ENCODE measurements around the gene IL4R. TPM values are rescaled to one million over a fixed set of nuclear protein-coding genes. Genes with fewer than 3 reads are reported as not detected.
A peak's percentile ranks its signal among the peaks of the same experiment; 100 is the strongest.

Gene IL4R
- polyA plus RNA-seq: 0.07 and 0.18 TPM in 2 replicates
- polyA minus RNA-seq: not detected in 2 replicates

GRCh38 chr16:27313422-27314160 lies at the start of gene IL4R:
Gene IL4R, plus strand, starts transcription at chr16:27313974. Its CDS starts 26,230 bp downstream, at chr16:27340204.
- TF ChIP-seq MXI1 (conservative IDR thresholded peaks at IDR 0.05; ENCODE audit: poor library complexity, severe bottlenecking) (no peak), TAF1 (IDR thresholded peaks at IDR 0.05; ENCODE audit: low read depth) (no peak), EZH2 (IDR thresholded peaks at IDR 0.05; ENCODE audit: borderline replicate concordance, insufficient read depth, low read length, poor library complexity, severe bottlenecking) (no peak), REST (IDR thresholded peaks at IDR 0.05; ENCODE audit: borderline replicate concordance) (no peak), POLR2AphosphoS5 (IDR thresholded peaks at IDR 0.05) (no peak), EP300 (conservative IDR thresholded peaks at IDR 0.05; ENCODE audit: poor library complexity, severe bottlenecking) (no peak), RAD21 (conservative IDR thresholded peaks at IDR 0.05) (no peak), CTCF (IDR thresholded peaks at IDR 0.05; ENCODE audit: poor library complexity, severe bottlenecking) (no peak), SMC3 (conservative IDR thresholded peaks at IDR 0.05; ENCODE audit: poor library complexity) (no peak)
- Histone ChIP-seq H3K9ac (ENCODE audit: low read length) (peak within 1 kb of the TSS; percentile 36), H3K9me3 (ENCODE audit: low read length) (no peaks in the 10 kb centered on the region), H3K27ac (ENCODE audit: low read length) (no peak within 1 kb of the TSS), H3K9me2 (ENCODE audit: insufficient read depth, low read length) (no peaks in the 10 kb centered on the region), H3K27me3 (ENCODE audit: insufficient read depth, low read depth, low read length) (peaks cover 34% of the 10 kb centered on the region), H3K4me3 (ENCODE audit: low read length) (peak within 1 kb of the TSS; percentile 65), H3K79me2 (replicated peaks; ENCODE audit: insufficient read depth, low read length) (no peaks in the 10 kb centered on the region), H3K4me2 (ENCODE audit: low read length) (peak within 1 kb of the TSS; percentile 44), H3F3A (ENCODE audit: insufficient read depth, low read length, poor library complexity, severe bottlenecking) (no peaks in the 10 kb centered on the region), H3K36me3 (ENCODE audit: insufficient read depth, low read length) (no peaks in the 10 kb centered on the region), H4K20me1 (ENCODE audit: insufficient read depth) (no peaks in the 10 kb centered on the region), H2AFZ (ENCODE audit: low read depth, low read length) (no peak within 1 kb of the TSS)

- Histone ChIP-seq H2AFZ (ENCODE audit: low read depth, low read length) (no peak overlapping the region), H3F3A (ENCODE audit: insufficient read depth, low read length, poor library complexity, severe bottlenecking) (no peaks in the 10 kb centered on the region), H3K36me3 (ENCODE audit: insufficient read depth, low read length) (no peaks in the 10 kb centered on the region), H3K4me3 (ENCODE audit: low read length) (no peak overlapping the region), H3K27me3 (ENCODE audit: insufficient read depth, low read depth, low read length) (no peaks in the 10 kb centered on the region), H3K79me2 (replicated peaks; ENCODE audit: insufficient read depth, low read length) (no peaks in the 10 kb centered on the region), H3K4me2 (ENCODE audit: low read length) (no peak overlapping the region), H4K20me1 (ENCODE audit: insufficient read depth) (no peaks in the 10 kb centered on the region), H3K27ac (ENCODE audit: low read length) (no peak overlapping the region), H3K9me2 (ENCODE audit: insufficient read depth, low read length) (no peaks in the 10 kb centered on the region), H3K9ac (ENCODE audit: low read length) (no peak overlapping the region), H3K9me3 (ENCODE audit: low read length) (no peaks in the 10 kb centered on the region)
- no peak for TF ChIP-seq SMC3 (conservative IDR thresholded peaks at IDR 0.05; ENCODE audit: poor library complexity)
- no peak for TF ChIP-seq EP300 (conservative IDR thresholded peaks at IDR 0.05; ENCODE audit: poor library complexity, severe bottlenecking)
- no peak for TF ChIP-seq MXI1 (conservative IDR thresholded peaks at IDR 0.05; ENCODE audit: poor library complexity, severe bottlenecking)
- TF ChIP-seq RAD21 (conservative IDR thresholded peaks at IDR 0.05): no peak
- no peak for TF ChIP-seq POLR2AphosphoS5 (IDR thresholded peaks at IDR 0.05)
- TF ChIP-seq TAF1 (IDR thresholded peaks at IDR 0.05; ENCODE audit: low read depth): no peak
- no peak for TF ChIP-seq REST (IDR thresholded peaks at IDR 0.05; ENCODE audit: borderline replicate concordance)
- no peak for TF ChIP-seq CTCF (IDR thresholded peaks at IDR 0.05; ENCODE audit: poor library complexity, severe bottlenecking)
- TF ChIP-seq EZH2 (IDR thresholded peaks at IDR 0.05; ENCODE audit: borderline replicate concordance, insufficient read depth, low read length, poor library complexity, severe bottlenecking): no peak
These were observed 49.6 kb upstream of the IL4R start for GRCh38 chr16:27264151-27264550.
